ENCODE data around the gene MYO3B.

GRCh38 chr2:170690640-170691039, 512.7 kb downstream of the MYO3B start:
- TF ChIP-seq EZH2phosphoT487 (IDR thresholded peaks at IDR 0.05; ENCODE audit: borderline replicate concordance, low read depth, low read length) = no peak
- no peak for TF ChIP-seq CTCF (conservative IDR thresholded peaks at IDR 0.05; ENCODE audit: low read length)
